ENCODE measurements around the gene TP53TG3D. TPM values are rescaled to one million over a fixed set of nuclear protein-coding genes. Genes with fewer than 3 reads are reported as not detected.

Gene TP53TG3D
- total RNA-seq (ENCODE audit: low replicate concordance): 0.12 and 0.15 TPM in 2 replicates

GRCh38 chr16:32252986-32253385 is at the start of gene TP53TG3D:
Gene TP53TG3D, plus strand, starts transcription at chr16:32253286. Its CDS starts 68 bp downstream, at chr16:32253354.

